Spinal cord (tissue), 10 donors: Measurements from ENCODE around the gene TRMO. TPM values are rescaled to one million over a fixed set of nuclear protein-coding genes. Genes with fewer than 3 reads are reported as not detected.

Experiments
- DNase-seq, 6 donors: peaks; one replicate each; pipeline versions ENCODE4 v3.0.0 to v3.0.0-alpha.2; 2013 to 2015; ENCODE audit warnings: low spot score in 6 of 6, low read depth in 4 of 6
- H3K27ac ChIP-seq: one replicate; pipeline ENCODE4 v1.5.1; 2013; ENCODE audit warnings: low read depth, low read length, control low read depth
- H3K27me3 ChIP-seq: one replicate; pipeline ENCODE4 v1.6.1; 2013; ENCODE audit warnings: low read length; ENCODE audit not compliant: control insufficient read depth, insufficient read depth
- H3K36me3 ChIP-seq: one replicate; pipeline ENCODE4 v1.6.1; 2013; ENCODE audit warnings: low read length; ENCODE audit not compliant: control insufficient read depth, insufficient read depth
- H3K4me1 ChIP-seq: one replicate; pipeline ENCODE4 v1.6.1; 2013; ENCODE audit warnings: low read length; ENCODE audit not compliant: control insufficient read depth, insufficient read depth
- H3K4me3 ChIP-seq: one replicate; pipeline ENCODE4 v1.5.1; 2013; ENCODE audit warnings: low read depth, low read length, control low read depth
- H3K9me3 ChIP-seq: one replicate; pipeline ENCODE4 v1.6.1; 2013; ENCODE audit warnings: low read length; ENCODE audit not compliant: control insufficient read depth, insufficient read depth
- WGBS: methylation state at CpG from one replicate; pipeline ENCODE4 v1.1.5; 2013; ENCODE audit warnings: missing lambda C conversion rate; ENCODE audit not compliant: insufficient coverage; 5-methylcytosine and 5-hydroxymethylcytosine counted together
- long read RNA-seq, 4 donors: transcript quantifications; one replicate each; lab custom pipeline, GENCODE V29; 2026
- polyA plus RNA-seq, 2 donors: library from polyadenylated mRNA; unstranded; fragments of 120-200 nt; gene quantifications; one replicate each; pipeline ENCODE4 v1.2.1, GENCODE V29; 2013; ENCODE audit not compliant: insufficient read length in 2 of 2
- total RNA-seq, 2 donors: library from RNA; depleted of rRNA in 1 of 2; stranded (reverse); fragments of 120-200 nt in 1 of 2; fragments of >200 nt in 1 of 2; gene quantifications; one replicate each; pipeline versions ENCODE4 v1.2.3 to v1.2.4, GENCODE V29; 2013 to 2014
- donor health status: healthy.

The TRMO gene, protein sequence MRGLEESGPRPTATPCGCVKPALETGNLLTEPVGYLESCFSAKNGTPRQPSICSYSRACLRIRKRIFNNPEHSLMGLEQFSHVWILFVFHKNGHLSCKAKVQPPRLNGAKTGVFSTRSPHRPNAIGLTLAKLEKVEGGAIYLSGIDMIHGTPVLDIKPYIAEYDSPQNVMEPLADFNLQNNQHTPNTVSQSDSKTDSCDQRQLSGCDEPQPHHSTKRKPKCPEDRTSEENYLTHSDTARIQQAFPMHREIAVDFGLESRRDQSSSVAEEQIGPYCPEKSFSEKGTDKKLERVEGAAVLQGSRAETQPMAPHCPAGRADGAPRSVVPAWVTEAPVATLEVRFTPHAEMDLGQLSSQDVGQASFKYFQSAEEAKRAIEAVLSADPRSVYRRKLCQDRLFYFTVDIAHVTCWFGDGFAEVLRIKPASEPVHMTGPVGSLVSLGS
- total RNA-seq (10 to 100 TPM; 19.2 to 21.0 TPM), polyA plus RNA-seq (10 to 100 TPM; 13.5 to 14.9 TPM)
- long read RNA-seq, donor 1, partial matches to known transcripts = 0 of 3 reads
- long read RNA-seq, donor 1, other reads (novel, unspliced or antisense) = 0 of 3 reads
- long read RNA-seq, donor 2 = 0 reads
- long read RNA-seq, donor 3, partial matches to known transcripts = 0 of 2 reads
- long read RNA-seq, donor 3, other reads (novel, unspliced or antisense) = 0 of 2 reads
- long read RNA-seq, donor 4, partial matches to known transcripts = 0 of 8 reads
- long read RNA-seq, donor 4, other reads (novel, unspliced or antisense) = 0 of 8 reads

DNA sequence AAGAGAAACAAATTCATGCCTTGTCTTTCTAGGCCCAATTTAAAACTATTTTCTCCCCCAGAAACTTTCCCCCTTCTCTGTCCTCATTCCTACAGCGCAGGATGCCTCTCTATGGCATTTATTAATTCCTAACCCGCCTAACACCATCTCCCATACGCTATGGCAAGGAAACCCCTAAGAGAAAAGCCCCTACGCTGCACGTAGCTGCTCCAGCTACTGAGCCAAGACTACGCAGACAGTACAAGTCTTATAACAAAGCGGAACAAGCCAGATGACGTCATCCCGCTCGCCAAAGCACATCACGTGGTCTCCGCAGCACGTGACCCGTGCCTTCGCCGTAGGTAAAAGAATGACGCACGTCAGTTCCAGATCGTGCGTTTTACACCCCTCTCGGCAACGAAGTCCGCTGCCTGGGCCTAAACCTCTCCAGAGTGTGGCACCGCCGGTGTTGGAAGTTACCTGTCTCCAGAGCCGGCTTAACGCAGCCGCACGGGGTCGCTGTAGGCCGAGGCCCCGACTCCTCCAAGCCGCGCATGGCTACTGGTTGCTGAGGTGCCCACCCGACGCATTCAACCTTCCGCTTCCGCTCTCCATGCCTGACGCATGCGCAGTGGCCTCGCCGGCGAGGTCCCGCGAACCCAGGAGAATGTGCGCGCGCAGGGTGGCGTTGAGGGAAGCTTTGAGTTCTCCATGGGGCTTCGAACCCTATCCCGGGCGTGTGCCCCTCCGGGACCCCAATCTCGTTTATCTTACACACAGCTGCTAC lies at the start of gene TRMO:
Gene TRMO, minus strand, starts transcription at position 542 of the 766 bp plus-strand sequence. Its CDS starts 7 bp downstream, at position 535.
- WGBS = under 1% methylated on average over 54 of the region's 54 CpGs
- H3K27ac ChIP-seq = peak within 1 kb of the TSS; percentile 99

DNA sequence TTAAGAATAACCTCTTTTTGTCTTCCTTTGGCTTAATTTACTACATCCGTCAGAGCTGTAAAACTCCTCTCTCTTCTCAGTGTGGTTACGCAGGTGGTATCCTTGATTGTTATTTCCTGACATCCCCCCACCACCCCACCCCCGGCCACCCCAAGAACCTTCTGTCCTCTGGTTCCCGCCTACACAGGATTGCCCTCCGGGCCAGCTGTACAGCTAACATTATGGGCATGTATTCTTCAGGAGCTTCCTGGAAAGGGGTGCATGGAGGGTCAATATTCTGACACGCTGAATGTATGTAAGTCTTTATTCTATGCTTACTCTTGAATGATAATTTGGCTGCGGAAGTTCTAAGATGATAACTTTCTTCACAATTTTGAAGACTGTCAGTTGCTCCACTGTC lies 47.9 kb upstream of the TRMO start:
- Histone ChIP-seq H3K4me3 (no peak overlapping the region), H3K4me1 (no peaks in the 10 kb centered on the region), H3K9me3 (no peaks in the 10 kb centered on the region), H3K27me3 (no peaks in the 10 kb centered on the region), H3K36me3 (no peaks in the 10 kb centered on the region), H3K27ac (no peak overlapping the region)
- no peak for DNase-seq
- WGBS = 60% methylated on average over 1 of the region's 7 CpGs

More for the DNA sequence above, at the start of gene TRMO:
- H3K4me1 ChIP-seq = peaks cover 11% of the 10 kb centered on the region
- no peaks in the 10 kb centered on the region for H3K9me3 ChIP-seq
- H3K27me3 ChIP-seq = peaks cover 12% of the 10 kb centered on the region
- H3K36me3 ChIP-seq = no peaks in the 10 kb centered on the region
- DNase-seq = peak; percentile 96 to 100 (median 98)
- peak within 1 kb of the TSS; percentile 96 for H3K4me3 ChIP-seq

DNA sequence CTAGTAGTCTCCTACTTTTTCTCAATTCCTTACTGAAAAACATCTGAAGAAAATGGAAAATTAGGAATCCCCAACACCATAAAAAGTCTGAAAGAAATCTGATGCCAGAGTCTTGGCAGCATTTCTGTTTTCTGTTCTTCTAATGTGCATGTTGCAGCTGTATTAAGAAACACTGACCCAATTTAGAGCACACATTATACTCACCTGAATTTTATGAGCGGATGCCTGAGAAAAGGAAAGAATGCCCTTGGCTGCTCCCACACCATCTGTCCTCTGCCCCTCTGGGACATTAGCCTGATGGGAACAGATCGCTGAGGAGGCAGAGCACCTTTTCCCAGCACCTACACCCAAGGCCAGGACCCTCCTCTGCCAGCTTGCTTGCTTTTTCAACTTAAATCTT lies 46.7 kb upstream of the TRMO start:
- DNase-seq = no peak
- Histone ChIP-seq H3K36me3 (no peaks in the 10 kb centered on the region), H3K9me3 (no peaks in the 10 kb centered on the region), H3K27me3 (no peaks in the 10 kb centered on the region), H3K27ac (no peak overlapping the region), H3K4me1 (no peaks in the 10 kb centered on the region), H3K4me3 (no peak overlapping the region)
- WGBS = 83% methylated on average over 1 of the region's 2 CpGs

DNA sequence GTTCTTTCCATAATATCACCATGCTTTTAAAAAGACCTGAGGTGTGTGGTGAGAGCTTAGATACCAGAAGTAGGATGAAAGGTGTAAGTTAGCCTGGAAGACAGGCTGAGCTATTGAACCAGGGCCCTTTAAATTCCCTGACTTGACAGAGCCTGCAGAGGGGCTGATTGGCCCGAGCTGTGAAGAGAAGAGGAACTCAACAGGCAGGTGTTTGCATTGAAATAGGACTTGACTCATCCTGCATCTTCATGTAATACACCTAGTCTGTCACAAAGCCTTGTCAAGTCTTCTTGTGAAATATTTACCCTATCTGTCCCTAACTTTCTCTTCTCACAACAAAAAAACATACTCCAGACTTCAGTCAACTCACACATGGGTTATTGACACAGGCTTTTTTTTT lies 44.2 kb upstream of the TRMO start:
- H3K27ac ChIP-seq = no peak overlapping the region
- H3K4me3 ChIP-seq = no peak overlapping the region
- H3K27me3 ChIP-seq = no peaks in the 10 kb centered on the region
- H3K4me1 ChIP-seq = no peaks in the 10 kb centered on the region
- no peaks in the 10 kb centered on the region for H3K36me3 ChIP-seq
- WGBS = 17% methylated on average over 1 of the region's 1 CpG
- no peaks in the 10 kb centered on the region for H3K9me3 ChIP-seq
- no peak for DNase-seq

DNA sequence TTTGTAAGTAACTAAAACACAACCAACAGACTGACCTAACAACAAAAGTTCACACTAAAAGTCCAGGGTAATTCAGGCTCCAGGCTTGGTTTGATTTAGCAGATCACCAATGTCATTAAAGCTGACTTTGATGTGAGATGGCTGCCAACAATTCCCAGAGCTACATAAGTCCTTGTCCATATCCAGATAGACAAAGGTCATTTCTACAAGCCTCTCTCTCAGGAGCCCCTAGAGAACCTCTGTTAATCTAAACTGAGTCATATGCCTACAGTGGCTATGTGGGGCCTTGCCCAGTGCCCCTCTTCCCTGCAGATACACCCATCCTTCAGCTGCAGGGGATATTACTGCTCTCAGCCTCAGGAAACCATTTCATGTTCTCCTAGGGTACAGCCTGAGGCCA lies 42.6 kb upstream of the TRMO start:
- no peak for DNase-seq
- Histone ChIP-seq H3K9me3 (no peaks in the 10 kb centered on the region), H3K27me3 (no peaks in the 10 kb centered on the region), H3K27ac (no peak overlapping the region), H3K4me3 (no peak overlapping the region), H3K36me3 (no peaks in the 10 kb centered on the region), H3K4me1 (no peaks in the 10 kb centered on the region)

GRCh38 chr9:97963232-97963631 lies 40.9 kb upstream of the TRMO start:
- no peak for DNase-seq
- no peak overlapping the region for H3K27ac ChIP-seq
- H3K27me3 ChIP-seq = no peaks in the 10 kb centered on the region
- no peaks in the 10 kb centered on the region for H3K36me3 ChIP-seq
- WGBS = no CpG with 5 or more reads among the region's 2 CpGs
- H3K4me1 ChIP-seq = peaks cover 6% of the 10 kb centered on the region
- no peak overlapping the region for H3K4me3 ChIP-seq
- no peaks in the 10 kb centered on the region for H3K9me3 ChIP-seq

GRCh38 chr9:97962575-97962974 lies 40.3 kb upstream of the TRMO start:
- no peaks in the 10 kb centered on the region for H3K36me3 ChIP-seq
- DNase-seq = no peak
- no peak overlapping the region for H3K27ac ChIP-seq
- H3K27me3 ChIP-seq = no peaks in the 10 kb centered on the region
- peaks cover 7% of the 10 kb centered on the region for H3K4me1 ChIP-seq
- no peak overlapping the region for H3K4me3 ChIP-seq
- no peaks in the 10 kb centered on the region for H3K9me3 ChIP-seq
- WGBS = 79% methylated on average over 3 of the region's 5 CpGs

- Histone ChIP-seq H3K9me3 (no peaks in the 10 kb centered on the region), H3K27ac (no peak overlapping the region), H3K36me3 (no peaks in the 10 kb centered on the region), H3K27me3 (no peaks in the 10 kb centered on the region), H3K4me3 (no peak overlapping the region), H3K4me1 (peaks cover 7% of the 10 kb centered on the region)
- DNase-seq = peak in 2 of 6 donors; percentile 28 to 32
- WGBS = 67% methylated on average over 1 of the region's 4 CpGs
These were observed 39.8 kb upstream of the TRMO start for GRCh38 chr9:97962136-97962535.

GRCh38 chr9:97961361-97961760 lies 39.1 kb upstream of the TRMO start:
- no peak overlapping the region for H3K4me3 ChIP-seq
- DNase-seq = no peak
- H3K4me1 ChIP-seq = peaks cover 7% of the 10 kb centered on the region
- H3K27ac ChIP-seq = no peak overlapping the region
- no peaks in the 10 kb centered on the region for H3K27me3 ChIP-seq
- H3K9me3 ChIP-seq = no peaks in the 10 kb centered on the region
- H3K36me3 ChIP-seq = no peaks in the 10 kb centered on the region
- WGBS = no CpG with 5 or more reads among the region's 2 CpGs
